HUDEP-2 (cell line): ENCODE results near the gene CNTRL.
A peak's percentile ranks its signal among the peaks of the same experiment; 100 is the strongest.
"Not testable (repeated sequence)": the region's sequence is repeated elsewhere in the genome, so short reads cannot be mapped to it uniquely, and the experiment has no call there.

Experiments used
- DNase-seq, 76 experiments: peaks; one replicate each; lab custom pipeline; 2025; ENCODE audit not compliant: unreplicated experiment in 76 of 76; lab: John Stamatoyannopoulos, UW

The CNTRL gene

GRCh38 chr9:121172726-121173487 lies 98.2 kb downstream of the CNTRL start:
- no peak for DNase-seq

- DNase-seq = no peak
Observed at GRCh38 chr9:121173501-121173900, 98.7 kb downstream of the CNTRL start.

GRCh38 chr9:121178676-121179372 lies 104.1 kb downstream of the CNTRL start:
- DNase-seq = no peak

GRCh38 chr9:121179373-121179721 lies 104.6 kb downstream of the CNTRL start:
- not testable (repeated sequence) for DNase-seq

- DNase-seq = no peak
Observed at GRCh38 chr9:121179930-121180681, 105.4 kb downstream of the CNTRL start.

GRCh38 chr9:121182101-121182836 lies 107.5 kb downstream of the CNTRL start:
- no peak for DNase-seq

GRCh38 chr9:121182989-121183388 lies 108.2 kb downstream of the CNTRL start:
- no peak for DNase-seq

- no peak for DNase-seq
Observed at GRCh38 chr9:121183666-121184423, 109.1 kb downstream of the CNTRL start.

GRCh38 chr9:121184463-121184862 lies 109.7 kb downstream of the CNTRL start:
- DNase-seq = no peak

GRCh38 chr9:121185178-121185745 lies 110.5 kb downstream of the CNTRL start:
- no peak for DNase-seq

- peak in 6 of 76 experiments; percentile 9 to 59 (median 20) for DNase-seq
Observed at GRCh38 chr9:121185774-121186403, 111.1 kb downstream of the CNTRL start.

- DNase-seq = no peak
Observed at GRCh38 chr9:121187636-121188305, 113.0 kb downstream of the CNTRL start.

- no peak for DNase-seq
Observed at GRCh38 chr9:121189006-121189405, 114.3 kb downstream of the CNTRL start.

GRCh38 chr9:121189660-121190059 lies 114.9 kb downstream of the CNTRL start:
- no peak for DNase-seq

- no peak for DNase-seq
Observed at GRCh38 chr9:121191235-121191634, 116.5 kb downstream of the CNTRL start.

GRCh38 chr9:121192518-121192917 lies 117.8 kb downstream of the CNTRL start:
- no peak for DNase-seq

GRCh38 chr9:121192959-121193640 lies 118.3 kb downstream of the CNTRL start:
- no peak for DNase-seq

- DNase-seq = no peak
Observed at GRCh38 chr9:121194730-121195129, 120.0 kb downstream of the CNTRL start.
